Breast epithelium (tissue), 3 donors: ENCODE data around the gene CPN2.

Experiments used
- POLR2A ChIP-seq: fragments of 450-650 bp; IDR thresholded peaks from one replicate; pipeline ENCODE4 v1.6.1; 2016; ENCODE audit warnings: antibody characterized with exemption, mild to moderate bottlenecking, moderate library complexity
- POLR2AphosphoS5 ChIP-seq, 3 donors: sonication (generic); formaldehyde crosslinking; IDR thresholded peaks; one replicate each; pipeline ENCODE4 v1.6.1; 2017; ENCODE audit warnings: antibody characterized with exemption in 3 of 3
- TF ChIP-seq, protein P1 (sequence below), 3 donors: fragments of 450-650 bp; IDR thresholded peaks; one replicate each; pipeline ENCODE4 v1.5.1; 2016 to 2017; ENCODE audit warnings: antibody characterized with exemption in 3 of 3, mild to moderate bottlenecking in 3 of 3, moderate library complexity in 3 of 3

DNA sequence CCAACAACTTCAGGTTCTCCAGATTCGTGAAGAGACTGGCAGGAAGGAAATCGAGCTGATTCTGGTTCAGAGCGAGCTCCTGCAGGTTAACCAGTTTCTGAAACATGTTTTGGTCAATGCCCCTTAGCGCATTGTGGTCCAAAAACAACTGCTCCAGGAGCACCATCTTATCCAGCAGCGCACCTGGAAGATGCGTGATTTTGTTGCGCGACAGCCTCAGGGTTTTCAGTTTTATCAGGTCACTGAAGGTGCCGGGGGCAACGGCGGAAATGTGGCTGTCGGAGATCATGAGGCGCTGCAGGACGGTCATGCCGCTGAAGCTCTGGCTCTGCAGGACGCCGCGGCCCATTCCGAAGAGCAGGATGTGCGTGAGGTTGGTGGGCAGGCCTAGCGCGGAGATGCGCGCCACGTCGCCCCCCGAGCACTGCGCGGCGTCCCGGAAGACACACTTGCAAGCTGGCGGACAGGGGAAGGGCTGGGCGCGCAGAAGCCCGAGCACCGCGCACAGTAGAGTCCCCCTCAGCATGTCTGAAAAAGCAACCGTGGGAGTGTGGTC lies 46.7 kb upstream of the CPN2 start:
- TF ChIP-seq, protein P1, sequence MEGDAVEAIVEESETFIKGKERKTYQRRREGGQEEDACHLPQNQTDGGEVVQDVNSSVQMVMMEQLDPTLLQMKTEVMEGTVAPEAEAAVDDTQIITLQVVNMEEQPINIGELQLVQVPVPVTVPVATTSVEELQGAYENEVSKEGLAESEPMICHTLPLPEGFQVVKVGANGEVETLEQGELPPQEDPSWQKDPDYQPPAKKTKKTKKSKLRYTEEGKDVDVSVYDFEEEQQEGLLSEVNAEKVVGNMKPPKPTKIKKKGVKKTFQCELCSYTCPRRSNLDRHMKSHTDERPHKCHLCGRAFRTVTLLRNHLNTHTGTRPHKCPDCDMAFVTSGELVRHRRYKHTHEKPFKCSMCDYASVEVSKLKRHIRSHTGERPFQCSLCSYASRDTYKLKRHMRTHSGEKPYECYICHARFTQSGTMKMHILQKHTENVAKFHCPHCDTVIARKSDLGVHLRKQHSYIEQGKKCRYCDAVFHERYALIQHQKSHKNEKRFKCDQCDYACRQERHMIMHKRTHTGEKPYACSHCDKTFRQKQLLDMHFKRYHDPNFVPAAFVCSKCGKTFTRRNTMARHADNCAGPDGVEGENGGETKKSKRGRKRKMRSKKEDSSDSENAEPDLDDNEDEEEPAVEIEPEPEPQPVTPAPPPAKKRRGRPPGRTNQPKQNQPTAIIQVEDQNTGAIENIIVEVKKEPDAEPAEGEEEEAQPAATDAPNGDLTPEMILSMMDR (IDR thresholded peaks at IDR 0.05) = no peak
- TF ChIP-seq POLR2AphosphoS5 (IDR thresholded peaks at IDR 0.05) = no peak
- no peak for TF ChIP-seq POLR2A
